Stimulated activated naive CD8-positive, alpha-beta T cell treated with anti-CD3 and anti-CD28 coated beads, Interleukin-15, Interleukin-2, amounts not matched to agents 100 ng/mL and 50 ng/mL, for 24 hours (primary cell): ENCODE data around the gene PIK3CD.
A peak's percentile ranks its signal among the peaks of the same experiment; 100 is the strongest.

ENCODE experiments used
- H3K27ac Mint-ChIP-seq: one replicate; pipeline ENCODE4 v1.8.0; 2021; ENCODE audit warnings: mild to moderate bottlenecking, mixed read lengths
- H3K27me3 Mint-ChIP-seq: one replicate; pipeline ENCODE4 v1.8.0; 2021; ENCODE audit warnings: mixed read lengths
- H3K36me3 Mint-ChIP-seq: one replicate; pipeline ENCODE4 v1.8.0; 2021; ENCODE audit warnings: low read depth, mixed read lengths
- H3K4me1 Mint-ChIP-seq: one replicate; pipeline ENCODE4 v1.8.0; 2021; ENCODE audit warnings: low read depth, mixed read lengths
- H3K4me3 Mint-ChIP-seq: one replicate; pipeline ENCODE4 v1.8.0; 2021; ENCODE audit warnings: mild to moderate bottlenecking, mixed read lengths
- H3K9me3 Mint-ChIP-seq: one replicate; pipeline ENCODE4 v1.8.0; 2021; ENCODE audit warnings: mixed read lengths

PIK3CD gene

DNA sequence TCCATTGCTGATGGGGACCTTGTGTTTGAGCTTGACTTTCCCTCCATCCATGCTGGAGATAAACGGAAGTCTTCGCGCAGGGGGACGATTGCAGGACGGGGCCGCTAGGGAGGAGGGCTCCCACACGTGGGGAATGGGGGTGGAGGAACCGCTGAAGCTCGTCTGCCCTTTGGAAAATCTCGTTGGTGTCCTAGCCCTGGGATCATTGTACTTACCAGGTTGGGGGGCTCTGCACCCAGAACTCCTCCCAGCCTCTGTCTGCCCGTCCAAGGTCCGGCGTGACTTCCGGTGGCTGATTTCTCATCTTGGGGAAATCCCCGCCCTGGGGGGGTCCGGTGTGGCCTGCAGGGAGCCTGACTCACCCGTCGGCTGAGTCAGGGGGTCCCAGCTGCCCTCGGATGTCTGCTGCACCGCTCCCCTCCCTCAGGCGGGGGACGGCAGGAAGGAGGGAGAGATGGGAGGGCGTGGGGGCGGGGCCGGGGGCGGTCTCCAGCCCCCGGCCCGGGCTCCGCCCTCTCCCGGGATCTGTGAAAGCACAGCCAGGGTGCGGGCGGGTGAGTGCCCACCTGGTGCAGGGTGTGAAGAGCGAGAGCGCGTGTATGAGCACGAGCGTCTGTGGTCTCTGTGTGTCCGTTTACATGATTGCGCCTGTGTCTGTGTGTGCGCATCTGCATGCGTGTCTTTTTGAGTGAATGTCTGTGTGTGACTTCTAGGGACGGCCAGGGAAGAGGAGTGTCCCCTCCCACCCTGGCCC lies 35.8 kb downstream of the PIK3CD start:
- Mint-ChIP-seq H3K27me3 (no peaks in the 10 kb centered on the region), H3K4me3 (peak overlapping the region; percentile 82), H3K27ac (peak overlapping the region; percentile 93), H3K9me3 (no peaks in the 10 kb centered on the region), H3K36me3 (peaks cover 28% of the 10 kb centered on the region), H3K4me1 (peaks cover 83% of the 10 kb centered on the region)

DNA sequence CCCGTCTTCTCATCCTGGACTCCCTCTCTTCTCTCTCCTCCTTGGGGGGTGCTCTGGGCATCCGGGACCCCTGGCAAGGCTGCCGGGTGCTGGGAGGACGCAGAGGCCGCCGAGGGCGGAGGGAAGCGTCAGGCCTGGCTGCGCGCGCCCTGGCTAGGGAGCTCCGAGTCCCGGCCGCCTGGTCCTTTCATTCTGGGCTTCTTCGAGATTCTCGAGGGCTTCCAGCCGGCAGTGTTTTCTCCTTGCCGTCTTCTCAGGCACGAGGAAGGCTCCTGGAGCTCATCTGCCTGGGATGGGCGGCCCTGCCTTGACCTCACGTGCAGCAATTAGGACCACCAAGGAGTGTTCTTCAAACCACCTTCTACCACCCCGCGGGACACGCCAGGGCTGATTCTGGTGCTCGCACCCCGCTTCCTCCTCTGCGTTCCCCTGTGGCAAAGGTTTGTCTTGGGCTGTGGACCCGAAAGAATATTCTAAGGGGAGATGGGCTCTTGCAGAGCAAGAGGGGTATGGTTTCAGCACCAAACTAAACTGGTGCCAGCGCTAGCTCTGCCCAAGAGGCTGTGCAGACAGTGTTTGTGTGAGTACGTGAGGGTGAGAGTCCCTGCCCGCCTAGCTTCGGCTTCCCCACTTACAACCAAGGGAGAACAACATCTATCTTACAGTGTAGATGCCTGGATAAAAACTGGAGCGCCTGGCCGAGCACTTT lies 36.5 kb downstream of the PIK3CD start:
- Mint-ChIP-seq H3K27me3 (no peaks in the 10 kb centered on the region), H3K36me3 (peaks cover 34% of the 10 kb centered on the region), H3K27ac (peak overlapping the region; percentile 93), H3K4me1 (peaks cover 88% of the 10 kb centered on the region), H3K9me3 (no peaks in the 10 kb centered on the region), H3K4me3 (peak overlapping the region; percentile 82)

DNA sequence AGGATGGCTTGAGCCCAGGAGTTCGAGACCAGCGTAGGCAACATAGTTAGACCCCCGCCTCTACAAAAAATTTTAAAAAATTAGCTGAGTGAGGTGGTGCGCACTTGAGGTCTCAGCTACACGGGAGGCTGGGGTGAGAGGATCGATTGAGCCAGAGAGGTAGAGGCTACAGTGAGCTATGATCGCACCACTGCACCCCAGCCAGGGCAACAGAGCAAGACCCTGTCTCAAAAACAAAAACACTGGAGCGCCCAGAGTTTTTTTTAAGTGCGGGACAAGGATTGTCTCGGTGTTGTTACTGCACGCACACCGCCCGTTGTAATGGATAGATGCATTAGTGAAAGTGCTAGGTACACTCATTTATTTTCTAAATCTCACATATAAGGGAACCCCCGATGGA lies 37.1 kb downstream of the PIK3CD start:
- peak overlapping the region; percentile 82 for H3K4me3 Mint-ChIP-seq
- H3K36me3 Mint-ChIP-seq: peaks cover 33% of the 10 kb centered on the region
- peak overlapping the region; percentile 93 for H3K27ac Mint-ChIP-seq
- H3K9me3 Mint-ChIP-seq: no peaks in the 10 kb centered on the region
- peaks cover 86% of the 10 kb centered on the region for H3K4me1 Mint-ChIP-seq
- no peaks in the 10 kb centered on the region for H3K27me3 Mint-ChIP-seq

DNA sequence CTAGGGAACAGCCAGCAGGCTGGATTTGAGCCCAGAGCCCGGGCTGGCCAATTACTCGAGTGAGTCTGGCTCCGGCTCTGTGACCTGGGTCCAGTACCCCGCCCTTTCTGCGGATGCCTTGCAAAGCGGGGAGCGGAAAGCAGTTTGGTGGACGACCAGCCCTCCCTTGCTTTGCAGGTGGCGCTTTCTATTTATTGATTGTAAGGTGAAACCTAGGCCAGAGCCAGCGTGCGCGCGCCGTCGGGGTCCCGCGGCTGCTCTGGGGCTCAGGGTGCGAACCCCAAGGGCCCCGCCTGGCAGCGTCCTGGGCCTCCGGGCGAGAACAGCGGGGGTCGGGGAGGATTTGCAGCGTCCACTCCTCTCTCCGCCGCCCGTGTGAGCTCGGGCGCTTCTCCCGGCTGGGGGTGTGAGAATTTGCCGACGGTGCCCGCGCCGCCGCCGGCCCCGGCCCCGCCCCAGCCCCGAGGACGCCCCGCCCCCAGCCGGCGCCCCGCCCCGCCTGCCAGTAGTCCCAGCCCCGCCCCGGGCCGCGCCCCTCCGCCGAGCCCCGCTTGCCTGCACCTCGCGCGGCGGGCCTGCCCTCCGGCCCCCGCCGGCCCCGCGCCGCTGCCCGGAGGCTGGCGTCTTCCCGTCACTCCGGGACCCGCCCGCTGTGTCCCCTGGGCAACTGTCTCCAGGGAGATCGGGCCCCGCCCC lies 37.6 kb downstream of the PIK3CD start:
- Mint-ChIP-seq H3K27ac (peak overlapping the region; percentile 93), H3K4me1 (peaks cover 85% of the 10 kb centered on the region), H3K27me3 (no peaks in the 10 kb centered on the region), H3K9me3 (no peaks in the 10 kb centered on the region), H3K36me3 (peaks cover 34% of the 10 kb centered on the region), H3K4me3 (peak overlapping the region; percentile 82)

DNA sequence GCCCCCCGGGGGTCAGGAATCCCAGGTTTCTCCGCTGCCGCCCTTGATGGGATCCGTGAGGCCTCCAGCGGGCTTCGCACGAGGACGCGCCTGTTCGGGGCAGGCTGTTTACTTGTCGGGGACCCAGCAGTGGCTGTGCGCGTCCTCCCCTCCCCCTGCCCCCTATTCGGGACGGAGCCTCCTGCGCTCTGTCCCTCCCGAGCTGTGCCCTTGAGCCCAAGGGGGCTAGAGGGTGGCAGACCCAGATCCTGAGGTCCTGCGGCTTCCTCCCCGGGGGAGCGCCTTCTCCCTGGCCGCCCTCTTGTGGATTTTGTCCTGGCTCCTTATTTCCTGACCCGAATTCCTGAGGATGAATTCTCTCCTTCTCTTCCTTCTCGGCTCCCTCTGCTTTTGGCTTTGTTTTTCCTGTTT lies 38.4 kb downstream of the PIK3CD start:
- Mint-ChIP-seq H3K9me3 (no peaks in the 10 kb centered on the region), H3K36me3 (peaks cover 41% of the 10 kb centered on the region), H3K27me3 (no peaks in the 10 kb centered on the region), H3K4me3 (peak overlapping the region; percentile 82), H3K27ac (peak overlapping the region; percentile 91), H3K4me1 (peaks cover 85% of the 10 kb centered on the region)

DNA sequence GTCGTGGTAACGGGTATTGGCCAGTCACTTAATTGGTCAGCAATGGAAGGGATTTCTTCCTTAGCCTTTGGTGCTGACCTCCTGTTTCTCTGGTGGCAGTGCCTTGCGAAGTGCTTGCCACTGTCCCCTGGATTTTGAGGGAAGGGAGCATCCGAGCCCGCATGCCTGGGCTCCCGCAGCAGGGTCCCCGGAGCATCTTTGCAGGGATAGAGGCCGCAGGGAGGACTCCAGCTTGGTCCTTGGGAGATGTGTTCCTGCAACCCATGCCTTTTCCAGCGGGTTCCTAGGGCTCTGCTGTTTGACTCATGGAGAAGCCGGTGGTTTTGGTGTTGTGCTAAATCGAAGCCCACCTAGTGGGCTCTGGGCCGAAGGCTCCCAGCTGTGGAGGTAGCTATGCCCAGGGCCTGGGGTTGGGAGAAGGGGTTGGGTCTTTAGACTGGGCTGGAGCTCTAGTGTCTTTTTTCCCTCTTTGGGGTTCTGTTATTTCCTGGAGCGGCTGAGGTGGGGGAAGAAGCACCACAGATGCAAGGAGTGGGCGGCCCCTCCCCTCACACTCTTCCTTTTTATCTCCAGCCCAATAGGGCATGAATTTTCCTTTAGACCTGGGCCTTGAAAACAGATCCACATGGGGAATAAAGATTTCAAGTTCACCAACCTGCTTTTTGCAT lies 39.0 kb downstream of the PIK3CD start:
- Mint-ChIP-seq H3K9me3 (no peaks in the 10 kb centered on the region), H3K27ac (peak overlapping the region; percentile 91), H3K4me1 (peaks cover 85% of the 10 kb centered on the region), H3K4me3 (peak overlapping the region; percentile 82), H3K36me3 (peaks cover 46% of the 10 kb centered on the region), H3K27me3 (no peaks in the 10 kb centered on the region)

DNA sequence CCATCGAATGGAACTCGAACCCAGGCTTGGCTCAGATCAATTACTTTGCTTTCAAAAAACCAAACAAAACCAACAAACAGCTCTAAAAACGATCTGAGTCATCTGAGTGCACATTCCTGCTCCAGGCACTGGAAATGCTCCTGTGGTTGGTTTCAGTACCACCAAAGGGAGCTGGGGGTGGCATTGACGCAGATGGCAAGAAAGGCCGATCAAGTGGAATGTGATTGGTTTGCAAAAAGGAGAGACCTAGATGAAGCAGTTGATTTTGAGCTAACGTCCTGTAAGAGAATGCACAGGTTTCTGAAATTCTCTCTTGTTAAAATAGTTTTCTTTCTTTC lies 39.5 kb downstream of the PIK3CD start:
- Mint-ChIP-seq H3K27me3 (no peaks in the 10 kb centered on the region), H3K27ac (peak overlapping the region; percentile 91), H3K4me1 (peaks cover 80% of the 10 kb centered on the region), H3K4me3 (peak overlapping the region; percentile 82), H3K36me3 (peaks cover 43% of the 10 kb centered on the region), H3K9me3 (no peaks in the 10 kb centered on the region)

DNA sequence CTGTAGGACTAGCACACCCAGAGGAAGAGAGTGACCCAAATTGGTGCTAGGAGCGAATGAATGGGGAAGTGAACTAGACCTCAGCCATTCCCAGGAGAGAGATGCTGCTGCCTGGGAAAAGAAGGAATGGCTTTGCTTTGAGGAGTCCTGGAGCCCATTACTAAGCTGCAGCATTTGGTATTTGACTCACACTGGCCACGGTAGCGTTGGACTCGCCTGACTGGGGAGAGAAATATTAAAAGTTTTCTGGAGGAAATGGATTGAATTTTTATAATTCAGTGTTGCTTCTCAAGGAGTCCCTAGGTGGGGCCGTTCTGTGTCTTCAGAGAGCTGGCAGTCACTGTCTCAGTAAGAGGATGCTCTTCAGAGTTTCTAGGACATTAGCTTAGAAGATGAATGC lies 40.2 kb downstream of the PIK3CD start:
- H3K4me1 Mint-ChIP-seq: peaks cover 78% of the 10 kb centered on the region
- peaks cover 47% of the 10 kb centered on the region for H3K36me3 Mint-ChIP-seq
- H3K27me3 Mint-ChIP-seq: no peaks in the 10 kb centered on the region
- H3K27ac Mint-ChIP-seq: peak overlapping the region; percentile 91
- H3K9me3 Mint-ChIP-seq: no peaks in the 10 kb centered on the region
- H3K4me3 Mint-ChIP-seq: peak overlapping the region; percentile 82

DNA sequence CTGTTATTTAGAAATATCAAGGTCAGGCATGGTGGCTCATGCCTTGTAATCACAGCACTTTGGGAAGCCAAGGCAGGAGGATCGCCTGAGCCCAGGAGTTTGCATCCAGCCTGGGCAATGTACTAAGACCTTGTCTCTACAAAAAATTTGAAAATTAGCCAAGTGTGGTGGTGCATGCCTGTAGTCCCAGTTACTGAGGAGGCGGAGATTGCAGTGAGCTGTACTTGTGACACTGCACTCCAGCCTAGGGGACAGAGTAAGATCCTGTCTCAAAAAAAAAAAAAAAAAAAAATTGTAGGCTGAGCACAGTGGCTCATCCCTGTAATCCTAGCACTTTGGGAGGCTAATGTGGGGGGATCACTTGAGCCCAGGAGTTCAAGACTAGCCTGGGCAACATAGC lies 45.3 kb downstream of the PIK3CD start:
- H3K4me3 Mint-ChIP-seq: no peak overlapping the region
- no peaks in the 10 kb centered on the region for H3K27me3 Mint-ChIP-seq
- no peaks in the 10 kb centered on the region for H3K9me3 Mint-ChIP-seq
- no peak overlapping the region for H3K27ac Mint-ChIP-seq
- peaks cover 63% of the 10 kb centered on the region for H3K36me3 Mint-ChIP-seq
- H3K4me1 Mint-ChIP-seq: peaks cover 55% of the 10 kb centered on the region

DNA sequence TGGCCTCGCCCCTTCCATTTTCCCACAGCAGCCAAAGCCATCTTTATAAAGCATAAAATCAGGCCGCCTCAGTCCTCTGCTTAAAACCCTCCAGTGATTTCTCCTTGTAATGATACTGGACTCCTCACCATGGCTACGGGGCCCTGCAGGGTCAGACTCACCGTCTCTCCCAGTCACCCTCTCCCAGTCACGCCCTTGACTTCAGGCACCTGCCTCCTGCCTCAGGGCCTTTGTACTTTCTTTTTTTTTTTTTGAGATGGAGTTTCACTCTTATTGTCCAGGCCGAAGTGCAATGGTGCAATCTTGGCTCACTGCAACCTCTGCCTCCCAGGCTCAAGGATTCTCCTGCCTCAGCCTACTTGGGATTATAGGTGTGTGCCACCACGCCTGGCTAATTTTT lies 47.8 kb downstream of the PIK3CD start:
- Mint-ChIP-seq H3K27me3 (no peaks in the 10 kb centered on the region), H3K9me3 (no peaks in the 10 kb centered on the region), H3K4me3 (no peak overlapping the region), H3K4me1 (peaks cover 58% of the 10 kb centered on the region), H3K27ac (peak overlapping the region; percentile 48), H3K36me3 (peaks cover 59% of the 10 kb centered on the region)

DNA sequence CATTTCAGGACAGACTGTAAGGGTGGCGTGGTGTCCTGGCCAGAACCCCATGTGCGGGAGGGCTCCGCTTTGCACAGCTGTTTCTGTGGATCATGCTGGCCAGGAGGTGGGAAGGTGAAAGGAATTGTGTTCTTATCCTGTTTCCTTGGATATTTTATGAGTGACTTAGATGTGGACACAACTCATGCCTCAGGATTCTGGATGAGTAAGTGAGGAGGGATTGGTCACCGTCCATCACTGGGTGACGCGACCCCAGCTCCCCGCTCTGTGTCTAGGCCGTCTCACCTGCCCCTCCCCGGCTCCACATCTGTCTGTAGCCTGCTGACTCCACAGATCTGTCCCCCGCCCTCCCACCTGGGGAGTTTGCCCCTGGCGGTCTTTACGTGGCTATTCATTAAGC lies 48.8 kb downstream of the PIK3CD start:
- Mint-ChIP-seq H3K9me3 (no peaks in the 10 kb centered on the region), H3K4me1 (peaks cover 58% of the 10 kb centered on the region), H3K27me3 (no peaks in the 10 kb centered on the region), H3K36me3 (peaks cover 58% of the 10 kb centered on the region), H3K4me3 (no peak overlapping the region), H3K27ac (peak overlapping the region; percentile 13)

DNA sequence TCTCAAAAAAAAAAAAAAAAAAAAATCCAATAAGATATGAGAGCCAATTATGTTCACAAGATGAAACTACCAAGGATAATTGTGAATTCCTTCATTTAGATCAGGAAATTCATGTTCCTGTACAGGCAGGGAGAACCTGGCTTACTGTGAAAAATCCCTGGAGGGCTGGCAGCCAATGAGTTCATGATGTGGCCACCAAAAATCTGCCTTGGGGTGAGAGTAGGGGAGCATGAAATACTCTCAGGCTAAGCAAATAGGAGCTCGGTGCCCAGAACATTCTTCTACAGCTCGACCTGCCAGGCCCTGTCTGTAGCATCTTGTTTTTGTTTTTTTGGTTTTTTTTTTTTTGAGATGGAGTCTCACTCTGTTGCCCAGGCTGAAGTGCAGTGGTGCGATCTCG lies 50.1 kb downstream of the PIK3CD start:
- Mint-ChIP-seq H3K36me3 (peaks cover 58% of the 10 kb centered on the region), H3K4me3 (no peak overlapping the region), H3K27me3 (no peaks in the 10 kb centered on the region), H3K9me3 (no peaks in the 10 kb centered on the region), H3K27ac (no peak overlapping the region), H3K4me1 (peaks cover 63% of the 10 kb centered on the region)

DNA sequence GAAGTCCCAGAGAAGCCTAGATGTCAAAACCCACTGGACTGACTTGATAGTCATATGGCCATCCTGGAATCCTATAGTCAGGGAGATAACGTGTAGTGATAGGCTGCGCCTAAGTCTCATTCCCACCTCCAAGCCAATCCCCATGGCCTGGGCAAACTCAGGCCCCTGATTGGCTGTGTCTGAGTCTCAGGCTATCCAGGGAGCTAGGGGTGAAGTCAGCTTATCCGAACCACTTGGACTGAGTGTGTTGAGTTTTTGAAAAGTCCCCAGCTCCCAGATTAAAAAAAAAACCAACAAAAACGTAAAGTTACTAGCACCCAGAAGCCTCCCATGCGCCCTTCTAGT lies 51.6 kb downstream of the PIK3CD start:
- H3K27me3 Mint-ChIP-seq: no peaks in the 10 kb centered on the region
- H3K9me3 Mint-ChIP-seq: no peaks in the 10 kb centered on the region
- H3K4me1 Mint-ChIP-seq: peaks cover 62% of the 10 kb centered on the region
- H3K36me3 Mint-ChIP-seq: peaks cover 61% of the 10 kb centered on the region
- H3K27ac Mint-ChIP-seq: peak overlapping the region; percentile 14
- no peak overlapping the region for H3K4me3 Mint-ChIP-seq

DNA sequence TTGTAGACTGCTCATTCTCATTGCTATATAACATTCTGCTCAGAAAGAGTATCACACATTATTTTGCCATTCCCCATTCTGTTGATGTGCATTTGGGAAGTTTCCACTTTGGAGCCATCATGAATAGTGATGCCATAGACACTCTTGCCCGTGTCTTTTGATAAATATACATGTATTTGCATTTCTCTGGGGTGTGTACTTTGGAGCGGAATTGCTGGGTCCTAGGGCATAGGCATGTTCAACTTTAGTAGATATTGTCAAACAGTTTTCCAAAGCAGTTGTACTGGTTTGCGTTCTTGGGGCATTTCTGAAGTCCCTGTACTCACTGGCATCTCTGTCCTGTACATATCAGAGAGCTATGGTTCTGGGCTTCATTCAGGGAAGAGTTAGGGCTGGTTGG lies 52.1 kb downstream of the PIK3CD start:
- no peaks in the 10 kb centered on the region for H3K9me3 Mint-ChIP-seq
- H3K36me3 Mint-ChIP-seq: peaks cover 58% of the 10 kb centered on the region
- H3K27ac Mint-ChIP-seq: peak overlapping the region; percentile 84
- H3K4me3 Mint-ChIP-seq: no peak overlapping the region
- H3K4me1 Mint-ChIP-seq: peaks cover 56% of the 10 kb centered on the region
- H3K27me3 Mint-ChIP-seq: no peaks in the 10 kb centered on the region
